ENCODE data around the gene ABCD3. TPM values are rescaled to one million over a fixed set of nuclear protein-coding genes. Genes with fewer than 3 reads are reported as not detected.
A peak's percentile ranks its signal among the peaks of the same experiment; 100 is the strongest.

ABCD3 gene
- polyA plus RNA-seq, 3 donors, result 7.8 to 24.9 (median 21.0) TPM

DNA sequence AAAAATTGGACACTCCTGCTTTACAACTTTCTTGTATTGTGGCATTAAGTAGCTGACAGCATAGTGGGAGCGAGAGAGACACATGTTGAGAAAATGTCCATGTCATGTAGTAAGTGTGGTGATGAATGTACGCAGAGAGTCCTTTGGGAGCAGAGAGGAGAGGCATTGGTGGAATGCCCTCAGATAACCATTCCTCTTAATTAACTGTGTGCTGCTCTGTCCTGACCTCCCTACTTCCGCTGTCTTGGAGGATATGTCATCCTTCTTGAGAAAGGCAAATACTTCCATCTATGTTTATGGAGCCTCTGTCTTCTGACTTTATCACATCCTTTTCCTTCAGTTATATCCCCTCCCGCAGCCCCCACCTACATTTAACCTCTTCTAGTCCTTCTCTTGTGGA lies 85.0 kb downstream of the ABCD3 start:
- peaks cover 8% of the 10 kb centered on the region for H3K4me1 Mint-ChIP-seq
- WGBS (ENCODE audit: insufficient coverage), result 100% methylated on average over 2 of the region's 4 CpGs
- Histone ChIP-seq H3K79me2 (ENCODE audit: insufficient read depth, low read length) (no peaks in the 10 kb centered on the region), H3K9me3 (replicated peaks in 1 of 2; ENCODE audit: control insufficient read depth in 1 of 2, insufficient read depth in 1 of 2, low read length in 2 of 2) (no peaks in the 10 kb centered on the region), H3K4me3 (replicated peaks in 1 of 3; ENCODE audit: low read depth in 2 of 3, low read length in 3 of 3) (no peak overlapping the region), H4K20me1 (ENCODE audit: insufficient read depth, low read length) (no peaks in the 10 kb centered on the region), H3K27me3 (ENCODE audit: control insufficient read depth in 2 of 2, insufficient read depth in 2 of 2, low read length in 2 of 2) (no peaks in the 10 kb centered on the region), H3K4me2 (replicated peaks; ENCODE audit: extremely low read depth, low read length, poor library complexity, severe bottlenecking) (no peak overlapping the region), H3K27ac (ENCODE audit: low read depth in 1 of 2, low read length in 2 of 2) (no peak overlapping the region), H2AFZ (ENCODE audit: insufficient read depth, low read depth, low read length, poor library complexity, severe bottlenecking) (no peak overlapping the region), H3K36me3 (replicated peaks in 1 of 2; ENCODE audit: control insufficient read depth in 1 of 2, insufficient read depth in 2 of 2, low read length in 2 of 2) (peaks cover 33 to 66% of the 10 kb centered on the region in 2 donors), H3K9ac (ENCODE audit: insufficient read depth, low read length, poor library complexity, severe bottlenecking) (no peak overlapping the region), H3K4me1 (ENCODE audit: control insufficient read depth in 1 of 2, insufficient read depth in 2 of 2, low read length in 2 of 2) (peaks cover 5 to 7% of the 10 kb centered on the region in 2 donors)
- H3K36me3 Mint-ChIP-seq, result peaks cover 58 to 69% of the 10 kb centered on the region in 2 donors
- H3K4me3 Mint-ChIP-seq, result no peak overlapping the region
- H3K27ac Mint-ChIP-seq, result no peak overlapping the region
- DNase-seq, result no peak
- no peaks in the 10 kb centered on the region for H3K27me3 Mint-ChIP-seq (ENCODE audit: low read depth in 3 of 3)
- peaks cover 0 to 2% (median 0%) of the 10 kb centered on the region in 7 donors for H3K9me3 Mint-ChIP-seq
- TF ChIP-seq, protein P1, sequence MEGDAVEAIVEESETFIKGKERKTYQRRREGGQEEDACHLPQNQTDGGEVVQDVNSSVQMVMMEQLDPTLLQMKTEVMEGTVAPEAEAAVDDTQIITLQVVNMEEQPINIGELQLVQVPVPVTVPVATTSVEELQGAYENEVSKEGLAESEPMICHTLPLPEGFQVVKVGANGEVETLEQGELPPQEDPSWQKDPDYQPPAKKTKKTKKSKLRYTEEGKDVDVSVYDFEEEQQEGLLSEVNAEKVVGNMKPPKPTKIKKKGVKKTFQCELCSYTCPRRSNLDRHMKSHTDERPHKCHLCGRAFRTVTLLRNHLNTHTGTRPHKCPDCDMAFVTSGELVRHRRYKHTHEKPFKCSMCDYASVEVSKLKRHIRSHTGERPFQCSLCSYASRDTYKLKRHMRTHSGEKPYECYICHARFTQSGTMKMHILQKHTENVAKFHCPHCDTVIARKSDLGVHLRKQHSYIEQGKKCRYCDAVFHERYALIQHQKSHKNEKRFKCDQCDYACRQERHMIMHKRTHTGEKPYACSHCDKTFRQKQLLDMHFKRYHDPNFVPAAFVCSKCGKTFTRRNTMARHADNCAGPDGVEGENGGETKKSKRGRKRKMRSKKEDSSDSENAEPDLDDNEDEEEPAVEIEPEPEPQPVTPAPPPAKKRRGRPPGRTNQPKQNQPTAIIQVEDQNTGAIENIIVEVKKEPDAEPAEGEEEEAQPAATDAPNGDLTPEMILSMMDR (IDR thresholded peaks at IDR 0.05), result no peak
- intact Hi-C loops (cut with micrococcal nuclease), result no loop called here

- intact Hi-C loops (cut with micrococcal nuclease), result no loop called here
- Histone ChIP-seq H3K36me3 (replicated peaks in 1 of 2; ENCODE audit: control insufficient read depth in 1 of 2, insufficient read depth in 2 of 2, low read length in 2 of 2) (peaks cover 20 to 51% of the 10 kb centered on the region in 2 donors), H3K27ac (ENCODE audit: low read depth in 1 of 2, low read length in 2 of 2) (no peak overlapping the region), H3K4me3 (replicated peaks in 1 of 3; ENCODE audit: low read depth in 2 of 3, low read length in 3 of 3) (no peak overlapping the region), H3K4me1 (ENCODE audit: control insufficient read depth in 1 of 2, insufficient read depth in 2 of 2, low read length in 2 of 2) (peaks cover 5 to 7% of the 10 kb centered on the region in 2 donors), H3K79me2 (ENCODE audit: insufficient read depth, low read length) (no peaks in the 10 kb centered on the region), H3K9ac (ENCODE audit: insufficient read depth, low read length, poor library complexity, severe bottlenecking) (no peak overlapping the region), H4K20me1 (ENCODE audit: insufficient read depth, low read length) (no peaks in the 10 kb centered on the region), H3K9me3 (replicated peaks in 1 of 2; ENCODE audit: control insufficient read depth in 1 of 2, insufficient read depth in 1 of 2, low read length in 2 of 2) (no peaks in the 10 kb centered on the region), H3K4me2 (replicated peaks; ENCODE audit: extremely low read depth, low read length, poor library complexity, severe bottlenecking) (no peak overlapping the region), H3K27me3 (ENCODE audit: control insufficient read depth in 2 of 2, insufficient read depth in 2 of 2, low read length in 2 of 2) (no peaks in the 10 kb centered on the region), H2AFZ (ENCODE audit: insufficient read depth, low read depth, low read length, poor library complexity, severe bottlenecking) (no peak overlapping the region)
- Mint-ChIP-seq H3K27ac (peak overlapping the region in 6 of 7 donors; percentile 4 to 58 (median 25)), H3K4me3 (no peak overlapping the region), H3K27me3 (ENCODE audit: low read depth in 3 of 3) (no peaks in the 10 kb centered on the region), H3K36me3 (peaks cover 54 to 63% of the 10 kb centered on the region in 2 donors), H3K4me1 (peaks cover 8% of the 10 kb centered on the region), H3K9me3 (peaks cover 0 to 3% (median 0%) of the 10 kb centered on the region in 7 donors)
- DNase-seq, result peak in 1 of 3 donors; percentile 11
- 55% methylated on average over 1 of the region's 1 CpG for WGBS (ENCODE audit: insufficient coverage)
- TF ChIP-seq, protein P1 (IDR thresholded peaks at IDR 0.05), result no peak
Observed at GRCh38 chr1:94504601-94505000, 86.4 kb downstream of the ABCD3 start.
